ENCODE measurements around the gene AMBRA1. TPM values are rescaled to one million over a fixed set of nuclear protein-coding genes. Genes with fewer than 3 reads are reported as not detected.

Gene AMBRA1
- total RNA-seq, 1 experiment from 2014 or later, result 10.7 TPM

DNA sequence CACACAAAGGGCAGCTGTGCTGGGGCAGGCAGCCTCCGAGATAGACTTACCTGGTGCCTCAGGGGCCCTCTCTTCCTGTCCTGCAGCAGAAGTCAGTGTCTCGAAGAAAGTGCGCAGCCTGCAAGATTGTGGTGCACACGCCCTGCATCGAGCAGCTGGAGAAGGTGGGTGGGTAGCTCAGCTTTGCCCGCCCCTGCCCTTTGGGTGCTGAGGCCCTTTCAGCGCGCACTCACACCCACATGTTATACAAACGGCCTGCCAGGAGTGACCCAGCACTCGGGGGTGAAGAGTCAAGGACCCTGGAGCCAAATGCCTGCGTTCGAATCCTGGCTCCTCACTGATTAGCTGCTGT lies 225.9 kb downstream of the AMBRA1 start:
- DNase-seq (ENCODE audit: low read depth), result no peak

- peak; percentile 51 for DNase-seq (ENCODE audit: low read depth)
Measured at GRCh38 chr11:46367244-46367915, 226.4 kb downstream of the AMBRA1 start.

- DNase-seq (ENCODE audit: low read depth), result no peak
Measured at GRCh38 chr11:46366661-46367161, 227.1 kb downstream of the AMBRA1 start.

DNA sequence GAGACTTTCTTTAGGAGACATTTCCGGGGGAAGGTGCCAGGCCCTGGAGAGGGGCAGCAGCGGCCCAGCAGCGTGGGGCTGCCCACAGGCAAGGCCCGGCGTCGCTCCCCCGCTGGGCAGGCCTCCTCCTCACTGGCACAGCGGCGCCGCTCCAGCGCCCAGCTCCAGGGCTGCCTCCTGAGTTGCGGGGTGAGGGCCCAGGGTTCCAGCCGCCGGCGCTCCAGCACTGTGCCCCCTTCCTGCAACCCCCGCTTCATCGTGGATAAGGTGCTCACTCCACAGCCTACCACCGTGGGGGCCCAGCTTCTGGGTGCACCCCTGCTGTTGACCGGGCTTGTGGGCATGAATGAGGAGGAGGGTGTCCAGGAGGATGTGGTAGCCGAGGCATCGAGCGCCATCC lies 227.6 kb downstream of the AMBRA1 start:
- DNase-seq (ENCODE audit: low read depth), result no peak

GRCh38 chr11:46364791-46365190 lies 229.0 kb downstream of the AMBRA1 start:
- DNase-seq (ENCODE audit: low read depth), result no peak

- DNase-seq (ENCODE audit: low read depth), result no peak
Measured at GRCh38 chr11:46364056-46364455, 229.8 kb downstream of the AMBRA1 start.

DNA sequence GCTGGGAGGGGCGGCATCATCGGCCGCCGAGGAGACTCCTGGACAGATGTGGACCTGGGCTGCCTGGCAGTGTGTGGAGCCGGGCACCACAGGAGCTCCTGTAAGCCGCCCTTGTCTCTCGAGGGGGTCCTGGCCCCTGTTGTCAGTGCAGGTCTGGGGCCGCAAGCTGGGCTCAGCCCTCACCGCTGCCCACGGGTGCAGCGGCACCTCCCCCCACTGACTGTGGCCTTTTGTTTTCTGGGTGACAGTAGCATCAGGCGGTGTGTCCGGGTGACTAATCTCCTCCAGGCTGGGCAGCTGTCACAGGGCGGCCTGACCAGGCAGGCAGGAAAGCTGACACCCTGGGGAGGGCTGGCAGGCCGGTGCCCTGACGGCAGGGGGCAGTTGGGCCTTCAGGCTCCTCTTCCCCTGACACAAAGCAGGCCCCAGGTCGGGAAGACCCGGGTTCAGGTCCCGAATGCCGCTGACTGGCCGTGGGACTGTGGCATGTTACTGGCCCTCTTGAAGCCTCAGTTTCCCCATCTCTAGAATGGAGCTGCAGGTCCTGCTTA lies 230.3 kb downstream of the AMBRA1 start:
- DNase-seq (ENCODE audit: low read depth), result peak; percentile 88

DNA sequence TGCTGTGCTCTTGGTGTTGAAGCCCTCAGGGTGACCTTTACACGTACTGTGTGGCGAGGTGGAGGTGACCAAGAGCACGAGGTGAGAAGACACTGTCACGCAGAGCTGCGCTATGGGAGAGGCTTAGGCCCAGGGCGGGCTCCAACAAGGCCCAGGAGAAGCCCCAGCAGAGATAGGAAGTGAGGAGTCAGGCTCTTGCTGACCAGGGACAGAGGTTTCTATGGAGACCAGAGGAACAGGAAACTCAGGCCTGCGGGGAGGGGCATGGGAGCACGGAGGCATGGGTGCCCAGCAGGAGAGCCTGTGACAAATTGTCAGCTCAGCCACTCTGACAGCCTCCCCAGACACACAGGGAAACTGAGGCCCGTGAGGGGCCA lies 230.8 kb downstream of the AMBRA1 start:
- peak; percentile 90 for DNase-seq (ENCODE audit: low read depth)

GRCh38 chr11:46362156-46363030 lies 231.4 kb downstream of the AMBRA1 start:
- DNase-seq (ENCODE audit: low read depth), result no peak

GRCh38 chr11:46361283-46362155 lies 232.3 kb downstream of the AMBRA1 start:
- DNase-seq (ENCODE audit: low read depth), result no peak

DNA sequence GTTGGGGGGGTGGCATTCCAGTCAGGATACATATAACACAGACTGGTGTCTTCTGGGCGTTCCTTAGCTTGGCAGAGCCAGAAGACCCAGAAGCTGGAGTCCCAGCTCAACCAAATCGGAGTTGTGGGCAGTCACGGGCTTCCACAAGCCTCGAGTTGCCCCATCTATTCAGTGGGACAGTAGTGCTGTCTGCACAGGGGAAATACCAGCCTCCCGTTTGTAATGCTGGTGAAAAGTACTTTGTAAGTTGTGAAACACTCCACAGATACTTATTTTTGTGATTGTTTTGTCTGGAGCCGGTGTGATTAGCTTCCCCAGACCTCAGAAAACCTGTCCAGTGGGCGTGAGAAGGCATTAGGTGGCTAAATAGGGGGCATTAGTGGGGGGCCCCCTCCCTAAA lies 232.9 kb downstream of the AMBRA1 start:
- no peak for DNase-seq (ENCODE audit: low read depth)

DNA sequence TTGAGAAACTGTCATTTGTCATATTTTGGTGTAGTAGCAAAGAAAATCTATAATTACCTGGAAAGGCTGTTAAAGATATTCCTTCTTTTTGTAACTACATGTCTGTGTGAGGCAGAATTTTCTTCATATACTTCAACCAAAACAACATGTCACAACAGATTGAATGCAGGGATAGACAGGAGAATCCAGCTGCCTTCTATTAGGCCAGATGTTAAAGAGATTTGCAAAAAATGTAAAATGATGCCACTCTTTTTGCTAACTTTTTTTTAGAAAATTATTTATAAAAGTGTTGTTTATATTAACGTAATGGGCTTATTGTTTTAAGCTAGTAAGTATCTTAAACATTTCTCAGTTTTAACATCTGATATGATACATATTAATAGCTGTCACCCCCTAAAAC lies 233.9 kb downstream of the AMBRA1 start:
- no peak for DNase-seq (ENCODE audit: low read depth)

DNA sequence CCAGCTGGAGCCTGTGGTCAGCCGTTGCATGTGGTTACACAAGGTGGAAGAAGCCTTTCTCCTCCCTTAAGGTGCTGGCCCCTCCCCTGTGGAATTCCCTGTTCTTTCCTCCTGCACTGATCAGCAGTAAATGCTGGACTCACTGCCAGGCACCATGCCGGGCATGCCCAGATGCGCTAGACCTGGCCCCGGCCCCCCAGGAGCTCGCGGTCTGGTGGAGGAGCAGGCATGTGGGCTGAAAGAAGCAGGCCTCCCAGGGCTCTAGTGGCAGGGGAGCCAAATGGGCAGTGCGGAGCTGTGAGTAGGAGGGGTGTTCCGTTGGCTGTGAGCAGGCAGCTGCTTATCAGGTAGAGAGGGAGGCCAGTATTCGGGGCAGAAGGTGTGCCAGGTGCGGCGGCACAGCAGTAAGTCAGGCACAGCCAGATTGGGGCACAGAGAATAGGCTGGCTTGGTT lies 236.3 kb downstream of the AMBRA1 start:
- DNase-seq (ENCODE audit: low read depth), result no peak

- peak; percentile 49 for DNase-seq (ENCODE audit: low read depth)
Measured at GRCh38 chr11:46356924-46357482, 236.8 kb downstream of the AMBRA1 start.

GRCh38 chr11:46353698-46354097 lies 240.1 kb downstream of the AMBRA1 start:
- no peak for DNase-seq (ENCODE audit: low read depth)

DNA sequence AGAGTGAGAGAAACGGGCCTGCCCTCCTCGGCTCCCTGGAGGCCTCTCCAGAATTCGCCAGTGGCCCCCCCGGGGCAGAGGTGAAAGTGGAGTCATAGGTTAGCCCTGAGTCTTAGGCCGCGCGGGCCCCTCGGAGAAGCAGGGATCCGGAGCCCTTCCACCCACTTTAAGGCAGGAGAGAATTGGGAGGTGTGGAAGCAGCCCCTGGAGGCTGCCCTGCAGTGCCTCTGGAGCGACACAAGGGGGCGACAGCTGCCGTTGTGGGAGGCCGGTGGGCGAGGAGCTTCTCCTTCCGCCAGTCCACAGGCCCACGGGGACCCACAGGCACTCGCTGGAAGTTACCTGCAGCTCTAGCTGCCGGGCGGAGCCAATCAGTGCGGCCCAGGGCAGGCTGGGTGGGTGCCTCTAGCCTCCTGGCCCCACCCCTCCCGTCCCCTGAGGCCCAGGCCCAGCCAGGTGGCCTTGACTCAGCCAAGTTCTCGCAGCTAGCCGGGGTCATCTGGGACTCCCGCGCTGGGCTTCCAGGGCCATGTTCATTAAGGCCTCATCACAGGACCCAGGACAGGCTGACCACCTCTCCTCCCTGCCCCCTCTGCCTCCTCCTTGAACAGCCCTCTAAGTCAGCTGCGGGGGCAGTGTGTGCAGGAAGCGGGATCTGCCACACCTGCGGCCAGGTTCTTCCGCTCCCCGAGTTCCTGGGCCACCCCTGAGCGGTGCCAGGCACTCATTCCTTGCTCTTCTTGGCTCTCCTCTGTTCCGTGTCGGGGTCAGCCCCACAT lies 241.6 kb downstream of the AMBRA1 start:
- DNase-seq (ENCODE audit: low read depth), result no peak

GRCh38 chr11:46351606-46352005 lies 242.2 kb downstream of the AMBRA1 start:
- no peak for DNase-seq (ENCODE audit: low read depth)

GRCh38 chr11:46351148-46351547 lies 242.7 kb downstream of the AMBRA1 start:
- no peak for DNase-seq (ENCODE audit: low read depth)

- DNase-seq (ENCODE audit: low read depth), result no peak
Measured at GRCh38 chr11:46350695-46351094, 243.1 kb downstream of the AMBRA1 start.

DNA sequence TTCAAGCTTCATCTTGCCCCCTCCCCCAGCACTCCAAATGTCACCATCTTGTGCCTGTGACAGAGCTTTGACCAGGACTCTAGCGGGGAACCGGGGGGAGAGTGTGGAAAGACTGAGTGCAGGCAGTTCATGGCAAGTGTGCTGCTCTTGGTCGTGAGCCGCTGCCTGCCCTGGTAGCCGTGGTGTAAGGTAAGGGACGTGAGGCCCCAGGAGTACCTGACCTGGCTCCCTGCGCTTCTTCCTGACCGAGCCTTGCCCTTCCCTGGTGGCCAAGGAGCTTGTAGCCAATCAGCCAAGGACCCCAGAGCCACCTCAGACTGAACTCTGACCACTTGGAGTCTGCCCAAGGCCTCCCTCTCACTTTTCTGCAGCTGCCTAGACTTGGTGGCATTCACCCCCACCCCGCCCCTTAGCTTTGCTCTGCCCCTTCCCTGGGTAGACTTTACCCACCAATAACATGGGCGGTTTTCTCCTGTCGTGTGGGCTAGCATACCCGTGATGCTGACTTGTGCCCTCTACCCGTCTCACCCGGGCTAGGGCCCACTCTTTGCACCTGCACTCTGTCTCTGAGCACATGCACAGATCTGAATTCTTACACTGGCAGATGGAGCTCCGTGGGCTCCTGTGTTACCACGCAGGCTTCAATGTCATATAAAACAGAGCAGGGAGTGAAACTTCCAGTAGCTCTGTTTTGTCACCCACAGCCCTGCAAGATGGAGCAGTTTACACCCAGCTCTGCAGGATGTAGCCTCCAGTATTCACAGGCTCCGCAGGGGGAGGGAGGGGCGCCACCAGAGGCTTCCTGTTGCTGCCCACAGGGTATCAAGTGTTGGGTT lies 245.0 kb downstream of the AMBRA1 start:
- DNase-seq (ENCODE audit: low read depth), result no peak

Data from RPMI7951 (cell line).